Astrocyte of the spinal cord (primary cell): Measurements from ENCODE around the gene CD226.

Source experiments
- DNase-seq: peaks from one replicate; pipeline ENCODE4 v3.0.0; 2011; ENCODE audit warnings: low read depth, low spot score
- H3K4me3 ChIP-seq: 2 replicates; pipeline ENCODE4 v1.5.1; 2011; ENCODE audit warnings: low read depth, mild to moderate bottlenecking, low read length, moderate library complexity
- CTCF ChIP-seq: IDR thresholded peaks from 2 replicates; pipeline ENCODE4 v1.5.1; 2012; ENCODE audit warnings: low read depth, mild to moderate bottlenecking, low read length, inconsistent platforms
- in situ Hi-C: cut with HindIII; loops from 2 replicates; pipeline ENCODE4 v1.10.0; 2017; ENCODE audit warnings: low sequenced_read_pairs

CD226 gene

DNA sequence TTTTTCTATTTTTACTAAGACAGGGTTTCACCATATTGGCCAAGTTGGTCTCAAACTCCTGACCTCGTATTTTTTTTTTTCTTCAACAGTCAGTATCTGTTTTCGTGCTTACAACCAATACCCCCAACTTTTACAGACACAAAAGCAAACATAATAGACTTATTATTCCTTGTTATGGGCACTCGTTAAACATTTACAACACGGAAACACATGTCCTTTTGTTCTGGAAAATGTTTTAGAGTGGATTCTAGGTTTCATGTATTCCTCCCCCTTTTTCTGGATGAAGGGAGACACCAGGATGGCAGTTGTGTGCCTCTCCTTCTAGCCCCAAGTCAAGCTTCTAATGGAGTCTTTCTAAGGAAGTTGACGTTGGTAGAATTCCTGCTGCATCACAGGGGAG lies 88.8 kb downstream of the CD226 start:
- in situ Hi-C loops = no loop called here
- DNase-seq = no peak
- H3K4me3 ChIP-seq = no peak overlapping the region
- TF ChIP-seq CTCF = no peak

GRCh38 chr18:69854455-69854854 lies 93.2 kb downstream of the CD226 start:
- no peak for DNase-seq
- in situ Hi-C loops = no loop called here
- no peak for TF ChIP-seq CTCF
- H3K4me3 ChIP-seq = no peak overlapping the region

DNA sequence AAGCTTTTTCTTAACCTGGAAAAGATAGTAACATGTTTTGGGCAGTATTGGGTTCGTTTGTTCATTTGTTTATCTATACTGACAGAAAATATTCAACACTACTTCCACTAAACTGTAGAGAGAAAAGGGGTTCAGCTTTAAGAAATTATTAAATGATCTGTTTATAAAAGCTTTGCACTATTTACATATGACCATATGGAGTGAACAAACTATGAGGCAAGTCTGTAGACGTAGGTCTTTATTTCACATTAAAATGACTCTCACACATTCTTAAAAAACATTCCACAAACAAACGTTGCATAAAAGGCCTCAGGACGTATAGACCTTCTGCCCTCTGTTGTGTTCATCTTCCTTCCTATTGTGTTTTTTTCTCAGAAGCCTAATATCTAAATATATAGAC lies 94.6 kb downstream of the CD226 start:
- no peak for TF ChIP-seq CTCF
- DNase-seq = no peak
- no peak overlapping the region for H3K4me3 ChIP-seq
- in situ Hi-C loops = no loop called here

DNA sequence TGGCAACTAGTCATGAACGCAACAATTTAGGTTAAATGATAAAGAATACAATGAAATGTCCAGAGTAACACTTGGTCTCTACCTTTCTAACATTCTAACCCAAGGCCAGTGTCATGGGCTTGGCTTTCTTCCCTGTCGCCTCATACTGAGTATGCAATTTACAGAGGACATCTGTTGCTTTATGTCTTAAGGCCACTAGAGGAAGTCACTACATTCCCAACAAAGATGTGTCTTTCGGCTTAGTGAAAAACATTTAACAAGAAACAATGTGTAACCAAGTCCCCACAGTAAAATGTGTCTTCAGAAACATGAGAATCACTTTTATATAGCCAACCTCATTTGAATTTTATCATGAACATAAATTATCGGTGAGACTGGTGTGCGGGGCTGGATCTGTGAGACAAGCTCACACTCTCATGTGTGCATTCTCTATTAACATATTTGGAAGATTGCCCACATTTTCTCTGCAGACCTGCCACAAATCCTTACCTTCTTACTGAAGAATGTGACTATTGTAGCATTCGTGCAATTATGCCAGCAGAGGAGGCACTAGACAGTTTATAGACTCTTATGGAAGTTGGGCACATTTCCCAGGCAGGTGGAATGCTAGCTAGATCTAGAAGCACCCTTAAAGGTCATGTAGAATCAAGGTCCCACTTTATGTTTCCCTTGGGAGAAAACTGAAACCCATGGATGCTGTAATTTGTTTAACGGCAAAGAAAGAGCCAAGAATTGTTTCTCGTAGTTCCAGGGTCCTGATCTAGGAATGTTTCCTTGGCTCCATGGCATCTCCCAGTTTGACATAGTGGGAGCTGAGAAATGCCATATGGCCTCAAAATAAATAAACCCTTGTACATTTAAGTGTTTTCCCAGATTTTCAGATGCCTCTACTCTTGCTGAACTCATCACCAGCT lies 101.8 kb downstream of the CD226 start:
- no peak overlapping the region for H3K4me3 ChIP-seq
- in situ Hi-C loops = no loop called here
- DNase-seq = no peak
- TF ChIP-seq CTCF = no peak

DNA sequence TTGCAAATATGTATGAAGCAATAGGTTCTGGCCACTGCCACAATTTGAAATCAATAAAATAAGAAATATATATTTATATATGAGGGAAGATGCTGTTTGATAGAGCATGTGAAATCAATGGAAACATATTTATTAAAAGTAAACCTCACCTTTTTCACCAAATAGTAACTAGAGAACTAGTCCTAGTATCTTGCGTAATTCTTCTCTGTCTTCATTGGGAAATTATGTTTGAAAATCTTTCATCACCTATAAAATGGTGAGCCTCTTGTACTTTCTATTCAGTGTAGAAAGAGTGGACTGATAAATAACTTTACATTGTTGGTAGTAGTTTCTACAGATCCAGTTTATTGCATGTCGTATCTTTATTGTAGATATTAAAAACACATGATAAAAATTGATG lies 103.0 kb downstream of the CD226 start:
- H3K4me3 ChIP-seq = no peak overlapping the region
- in situ Hi-C loops = no loop called here
- no peak for TF ChIP-seq CTCF
- DNase-seq = no peak

DNA sequence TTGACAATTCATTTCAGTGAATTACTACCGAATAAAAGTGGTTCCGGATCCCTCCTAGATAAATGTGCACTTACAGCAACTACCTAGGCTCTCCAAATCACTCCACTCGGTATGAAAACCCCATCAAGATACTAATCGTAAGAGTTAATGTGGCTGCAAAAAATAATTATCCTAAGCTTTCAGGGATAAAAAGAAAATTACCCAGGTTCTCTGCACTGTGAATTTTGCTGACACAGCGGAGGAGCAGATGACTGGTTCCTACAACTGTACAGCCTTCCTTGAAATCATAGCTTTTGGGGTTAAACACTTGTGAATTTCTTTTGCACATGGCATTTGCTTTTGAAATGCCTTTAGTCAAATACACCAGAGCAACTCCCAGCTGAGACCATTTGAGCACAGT lies 104.7 kb downstream of the CD226 start:
- DNase-seq = no peak
- TF ChIP-seq CTCF = no peak
- in situ Hi-C loops = no loop called here
- no peak overlapping the region for H3K4me3 ChIP-seq
